HG03060 (cell line): ENCODE results near the gene TMEM222.
"Not testable (repeated sequence)": the region's sequence is repeated elsewhere in the genome, so short reads cannot be mapped to it uniquely, and the experiment has no call there.

Source experiments
- ATAC-seq: cut with Tn5 transposase; IDR thresholded peaks from one replicate; pipeline ENCODE4 v1.9.1; 2021; ENCODE audit warnings: low read depth, moderate number of reproducible peaks; ENCODE audit not compliant: unreplicated experiment

The TMEM222 gene

GRCh38 chr1:27374362-27375086 lies 52.6 kb downstream of the TMEM222 start, which contains the start of gene FCN3:
TSS of gene FCN3 (minus strand) at chr1:27374824. CDS start at chr1:27374818, 6 bp downstream.
- no peak for ATAC-seq

GRCh38 chr1:27377760-27378495 lies 56.0 kb downstream of the TMEM222 start:
- no peak for ATAC-seq

GRCh38 chr1:27379564-27380122 lies 57.7 kb downstream of the TMEM222 start:
- ATAC-seq, result no peak

- ATAC-seq, result no peak
Measured at GRCh38 chr1:27380224-27380623, 58.3 kb downstream of the TMEM222 start.

- no peak for ATAC-seq
Measured at GRCh38 chr1:27380766-27381733, 59.1 kb downstream of the TMEM222 start.

- no peak for ATAC-seq
Measured at GRCh38 chr1:27381969-27382762, 60.2 kb downstream of the TMEM222 start.

GRCh38 chr1:27383039-27383605 lies 61.2 kb downstream of the TMEM222 start, which contains the start of gene CD164L2:
TSS of gene CD164L2 (minus strand) at chr1:27383333. CDS start at chr1:27383239, 94 bp downstream.
- ATAC-seq, result no peak

- no peak for ATAC-seq
Measured at GRCh38 chr1:27383661-27384060, 61.7 kb downstream of the TMEM222 start.

- ATAC-seq, result not testable (repeated sequence)
Measured at GRCh38 chr1:27384797-27385196, 62.8 kb downstream of the TMEM222 start.
